PC-9 (cell line): ENCODE data around the gene KCNQ1OT1. TPM values are rescaled to one million over a fixed set of nuclear protein-coding genes. Genes with fewer than 3 reads are reported as not detected.

Source experiments
- BruUV-seq: library from RNA; stranded (reverse); fragments of 400-500 nt; replicated peaks from 2 replicates; lab custom pipeline; 2021; lab: Mats Ljungman, UMichigan
- CTCF ChIA-PET: fragments of 300-600 bp; sonication (Branson Sonifier 250); formaldehyde crosslinking; loops from one replicate; lab custom pipeline; 2022; ENCODE audit warnings: antibody characterized with exemption; lab: Charles Lee
- POLR2A ChIA-PET: fragments of 300-600 bp; sonication (Branson Sonifier 250); formaldehyde crosslinking; loops from one replicate; lab custom pipeline; 2022; ENCODE audit warnings: antibody characterized with exemption; ENCODE audit not compliant: unreplicated experiment; lab: Charles Lee
- DNase-seq, 2 experiments: peaks; one replicate each; pipeline versions ENCODE4 v3.0.0 to v3.0.0-alpha.2; 2015 to 2022; ENCODE audit warnings: mixed read lengths in 1 of 2
- H2AFZ ChIP-seq: fragments of 200-600 bp; sonication (generic); 2 replicates; pipeline ENCODE4 v1.8.1; 2017; ENCODE audit warnings: antibody characterized with exemption
- H3F3A ChIP-seq: fragments of 200-600 bp; sonication (generic); 2 replicates; pipeline ENCODE4 v1.8.1; 2017; ENCODE audit warnings: antibody characterized with exemption, mild to moderate bottlenecking, low read depth; ENCODE audit not compliant: insufficient read depth
- H3K27ac ChIP-seq: fragments of 200-600 bp; sonication (generic); 2 replicates; pipeline ENCODE4 v1.6.1; 2016; ENCODE audit warnings: mixed run types
- H3K27me3 ChIP-seq: fragments of 200-600 bp; sonication (generic); 2 replicates; pipeline ENCODE4 v1.6.1; 2016; ENCODE audit warnings: low read depth, mixed run types; ENCODE audit not compliant: insufficient read depth
- H3K36me3 ChIP-seq: fragments of 200-600 bp; sonication (generic); 2 replicates; pipeline ENCODE4 v1.6.1; 2016; ENCODE audit warnings: low read depth, mixed run types
- H3K4me1 ChIP-seq: fragments of 200-600 bp; sonication (generic); replicated peaks from 2 replicates; pipeline ENCODE4 v1.6.1; 2016; ENCODE audit warnings: mixed run types; ENCODE audit not compliant: insufficient read depth
- H3K4me2 ChIP-seq: fragments of 200-600 bp; sonication (generic); 2 replicates; pipeline ENCODE4 v1.6.1; 2017; ENCODE audit warnings: mixed run types
- H3K4me3 ChIP-seq: fragments of 200-600 bp; sonication (generic); 2 replicates; pipeline ENCODE4 v1.6.1; 2016; ENCODE audit warnings: mixed run types
- H3K79me2 ChIP-seq: fragments of 200-600 bp; sonication (generic); 2 replicates; pipeline ENCODE4 v1.6.1; 2017; ENCODE audit warnings: low read depth, mixed run types
- H3K9me2 ChIP-seq: fragments of 200-600 bp; sonication (generic); 2 replicates; pipeline ENCODE4 v1.8.1; 2017; ENCODE audit warnings: mild to moderate bottlenecking; ENCODE audit not compliant: insufficient read depth
- H3K9me3 ChIP-seq: fragments of 200-600 bp; sonication (generic); 2 replicates; pipeline ENCODE4 v1.8.1; 2016; ENCODE audit warnings: low read depth; ENCODE audit not compliant: insufficient read depth
- H4K20me1 ChIP-seq: fragments of 200-600 bp; sonication (generic); 2 replicates; pipeline ENCODE4 v1.8.1; 2017; ENCODE audit not compliant: insufficient read depth
- CTCF ChIP-seq: fragments of 200-600 bp; sonication (generic); conservative IDR thresholded peaks from 2 replicates; pipeline ENCODE4 v1.6.1; 2017; ENCODE audit warnings: mixed run types, antibody characterized with exemption, mild to moderate bottlenecking, moderate library complexity
- EZH2 ChIP-seq: fragments of 200-600 bp; sonication (generic); IDR thresholded peaks from 2 replicates; pipeline ENCODE4 v1.8.0; 2017; ENCODE audit warnings: antibody characterized with exemption, low read depth
- intact Hi-C: fragments of 100-400 bp; cut with micrococcal nuclease; formaldehyde crosslinking; loops from one replicate; pipeline ENCODE4 v1.10.0; 2022; ENCODE audit not compliant: unreplicated experiment
- total RNA-seq: library from RNA; stranded (reverse); gene quantifications from 2 replicates; pipeline ENCODE4 v1.2.3, GENCODE V29; 2021

The KCNQ1OT1 gene
- total RNA-seq, 1 experiment from 2014 or later: 3.4 TPM

DNA sequence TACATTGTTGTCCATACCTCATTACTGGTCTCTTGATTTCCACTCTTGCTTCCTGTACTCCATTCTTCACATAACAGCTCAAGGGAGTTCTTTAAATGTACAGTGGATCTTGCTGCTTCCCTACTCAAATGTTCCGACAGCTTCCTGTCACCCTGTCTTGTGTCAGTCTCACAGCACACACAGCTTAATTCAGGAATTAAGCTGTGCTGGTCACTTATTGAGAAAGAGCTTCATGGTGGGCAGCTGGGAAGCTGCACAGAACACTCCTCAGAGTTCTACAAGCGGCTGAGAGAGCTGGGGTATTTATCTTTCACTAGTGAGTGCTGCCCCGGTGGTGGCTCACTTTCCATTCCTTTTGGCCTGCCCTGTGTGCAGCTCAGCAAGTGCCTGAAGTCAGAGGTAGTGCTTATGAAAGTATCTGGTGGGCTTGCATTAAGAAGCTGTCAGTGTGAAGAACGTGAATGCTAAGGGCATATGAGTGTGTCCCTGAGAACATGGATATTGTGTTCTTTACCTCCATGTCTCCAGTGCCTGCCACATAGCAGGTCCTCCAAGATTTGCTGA, 48.7 kb downstream of the KCNQ1OT1 start:
- no TSS peak for BruUV-seq
- TF ChIP-seq EZH2 (no peak), CTCF (no peak)
- Histone ChIP-seq H4K20me1 (no peaks in the 10 kb centered on the region), H3K4me3 (no peak overlapping the region), H3K36me3 (no peaks in the 10 kb centered on the region), H3K4me2 (no peak overlapping the region), H3K9me2 (no peaks in the 10 kb centered on the region), H3K27me3 (no peaks in the 10 kb centered on the region), H3K79me2 (no peaks in the 10 kb centered on the region), H3K4me1 (no peaks in the 10 kb centered on the region), H3K27ac (no peak overlapping the region), H3K9me3 (peaks cover 56% of the 10 kb centered on the region), H2AFZ (no peak overlapping the region), H3F3A (no peaks in the 10 kb centered on the region)
- POLR2A ChIA-PET: no interaction called here
- intact Hi-C loops: no loop called here
- CTCF ChIA-PET: no interaction called here
- no peak for DNase-seq

- Histone ChIP-seq H3K4me1 (no peaks in the 10 kb centered on the region), H3F3A (no peaks in the 10 kb centered on the region), H3K4me3 (no peak overlapping the region), H3K79me2 (no peaks in the 10 kb centered on the region), H3K9me2 (no peaks in the 10 kb centered on the region), H2AFZ (no peak overlapping the region), H3K4me2 (no peak overlapping the region), H3K9me3 (peaks cover 55% of the 10 kb centered on the region), H3K27me3 (no peaks in the 10 kb centered on the region), H3K27ac (no peak overlapping the region), H3K36me3 (no peaks in the 10 kb centered on the region), H4K20me1 (no peaks in the 10 kb centered on the region)
- CTCF ChIA-PET: no interaction called here
- intact Hi-C loops: no loop called here
- no peak for DNase-seq
- BruUV-seq: no TSS peak
- POLR2A ChIA-PET: interaction anchor here (0.7 kb wide), 1 partner anchor 12 kb away, joined by 3 read pairs; no protein-coding TSS in a partner anchor
- TF ChIP-seq CTCF: no peak
- no peak for TF ChIP-seq EZH2
Observed at GRCh38 chr11:2650343-2650867, 49.4 kb downstream of the KCNQ1OT1 start.

DNA sequence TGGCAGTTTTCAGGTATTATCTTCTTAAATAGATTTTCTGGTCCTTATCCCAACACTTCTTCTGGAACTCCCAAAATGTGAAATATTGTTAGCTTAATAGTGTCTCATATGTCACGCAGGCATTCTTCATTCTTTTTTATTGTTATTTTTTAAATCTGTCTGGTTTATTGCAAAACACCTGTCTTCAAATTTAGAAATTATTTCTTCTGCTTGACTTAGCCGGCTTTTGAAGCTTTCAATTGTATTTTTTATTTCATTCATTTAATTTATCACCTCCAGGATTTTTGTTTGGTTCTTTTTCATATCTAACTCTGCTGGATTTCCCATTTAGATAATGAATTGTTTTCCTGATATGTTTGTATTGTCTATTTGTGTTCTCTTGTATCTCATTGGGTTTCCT, 49.9 kb downstream of the KCNQ1OT1 start:
- intact Hi-C loops: no loop called here
- CTCF ChIA-PET: no interaction called here
- no peaks in the 10 kb centered on the region for H3F3A ChIP-seq
- no peak for DNase-seq
- BruUV-seq: no TSS peak
- no peak overlapping the region for H2AFZ ChIP-seq
- H4K20me1 ChIP-seq: no peaks in the 10 kb centered on the region
- H3K4me2 ChIP-seq: no peak overlapping the region
- no peak overlapping the region for H3K4me3 ChIP-seq
- no peaks in the 10 kb centered on the region for H3K27me3 ChIP-seq
- no peaks in the 10 kb centered on the region for H3K9me2 ChIP-seq
- TF ChIP-seq EZH2 (no peak), CTCF (no peak)
- H3K36me3 ChIP-seq: no peaks in the 10 kb centered on the region
- H3K4me1 ChIP-seq: no peaks in the 10 kb centered on the region
- peaks cover 56% of the 10 kb centered on the region for H3K9me3 ChIP-seq
- no peak overlapping the region for H3K27ac ChIP-seq
- POLR2A ChIA-PET: interaction anchor here (0.7 kb wide), 1 partner anchor 11 kb away, joined by 3 read pairs; no protein-coding TSS in a partner anchor
- H3K79me2 ChIP-seq: no peaks in the 10 kb centered on the region
